HG03108 (cell line): ENCODE data around the gene CABLES1.
"Not testable (repeated sequence)": the region's sequence is repeated elsewhere in the genome, so short reads cannot be mapped to it uniquely, and the experiment has no call there.

Source experiments
- ATAC-seq: cut with Tn5 transposase; IDR thresholded peaks from one replicate; pipeline ENCODE4 v1.9.1; 2021; ENCODE audit warnings: moderate library complexity; ENCODE audit not compliant: unreplicated experiment

The CABLES1 gene

GRCh38 chr18:23134780-23135549, at the start of gene CABLES1:
Gene CABLES1, plus strand, starts transcription at chr18:23135485. Its CDS starts 278 bp downstream, at chr18:23135763.
- ATAC-seq: peak; percentile 17

- ATAC-seq: no peak
Observed at GRCh38 chr18:23087352-23087751, 47.9 kb upstream of the CABLES1 start.

- no peak for ATAC-seq
Observed at GRCh38 chr18:23088310-23088709, 47.0 kb upstream of the CABLES1 start.

GRCh38 chr18:23091017-23091993, 44.0 kb upstream of the CABLES1 start:
- peak; percentile 73 for ATAC-seq

- no peak for ATAC-seq
Observed at GRCh38 chr18:23092121-23092520, 43.2 kb upstream of the CABLES1 start.

GRCh38 chr18:23093130-23093529, 42.2 kb upstream of the CABLES1 start:
- not testable (repeated sequence) for ATAC-seq

- ATAC-seq: no peak
Observed at GRCh38 chr18:23093772-23094171, 41.5 kb upstream of the CABLES1 start.

- ATAC-seq: no peak
Observed at GRCh38 chr18:23094411-23095190, 40.7 kb upstream of the CABLES1 start.

- ATAC-seq: no peak
Observed at GRCh38 chr18:23095463-23095862, 39.8 kb upstream of the CABLES1 start.

GRCh38 chr18:23097016-23097415, 38.3 kb upstream of the CABLES1 start:
- ATAC-seq: not testable (repeated sequence)

GRCh38 chr18:23099621-23100020, 35.7 kb upstream of the CABLES1 start:
- no peak for ATAC-seq

- ATAC-seq: no peak
Observed at GRCh38 chr18:23101861-23102432, 33.3 kb upstream of the CABLES1 start.

- ATAC-seq: no peak
Observed at GRCh38 chr18:23102493-23103261, 32.6 kb upstream of the CABLES1 start.

GRCh38 chr18:23103449-23103848, 31.8 kb upstream of the CABLES1 start:
- ATAC-seq: no peak

- ATAC-seq: no peak
Observed at GRCh38 chr18:23105030-23105429, 30.3 kb upstream of the CABLES1 start.

GRCh38 chr18:23105581-23106219, 29.6 kb upstream of the CABLES1 start:
- ATAC-seq: no peak

GRCh38 chr18:23106575-23106974, 28.7 kb upstream of the CABLES1 start:
- ATAC-seq: no peak

- no peak for ATAC-seq
Observed at GRCh38 chr18:23107718-23108117, 27.6 kb upstream of the CABLES1 start.

GRCh38 chr18:23108496-23108895, 26.8 kb upstream of the CABLES1 start:
- no peak for ATAC-seq
